ENCODE data around the gene HEPH. TPM values are rescaled to one million over a fixed set of nuclear protein-coding genes. Genes with fewer than 3 reads are reported as not detected.

The HEPH gene
- total and polyA plus RNA-seq, 2 experiments from 2014 or later, result 10.1 to 64.7 TPM

GRCh38 chrX:66164931-66165330 is 884 bp downstream of the HEPH start:
- H3K27ac ChIP-seq (ENCODE audit: low read depth), result no peak overlapping the region
- H4K20me1 ChIP-seq (replicated peaks; ENCODE audit: insufficient read depth), result no peaks in the 10 kb centered on the region
- peaks cover 52% of the 10 kb centered on the region for H3K79me2 ChIP-seq (replicated peaks; ENCODE audit: insufficient read depth)
- H3K4me1 ChIP-seq (ENCODE audit: insufficient read depth), result no peaks in the 10 kb centered on the region
- H3K27ac Mint-ChIP-seq, result peak overlapping the region; percentile 49; the same call in 1 of the 2 replicates
- DNase-seq (ENCODE audit: low spot score), result no peak
- H3K4me3 Mint-ChIP-seq, result peak overlapping the region; percentile 86
- no peaks in the 10 kb centered on the region for H3K9me2 ChIP-seq (ENCODE audit: insufficient read depth)
- H3K9me3 Mint-ChIP-seq, result no peaks in the 10 kb centered on the region
- no peaks in the 10 kb centered on the region for H3K27me3 ChIP-seq (ENCODE audit: insufficient read depth)
- H3K4me2 ChIP-seq, result peak overlapping the region; percentile 84
- peaks cover 3% of the 10 kb centered on the region; the same call in 1 of the 3 replicates for H3K36me3 Mint-ChIP-seq (ENCODE audit: low read depth)
- no peaks in the 10 kb centered on the region; the same call in 2 of the 3 replicates for H3K4me1 Mint-ChIP-seq
- no peak overlapping the region for H2AFZ ChIP-seq
- no peaks in the 10 kb centered on the region for H3K36me3 ChIP-seq (ENCODE audit: insufficient read depth)
- H3K27me3 Mint-ChIP-seq (ENCODE audit: insufficient read depth, low read depth, poor library complexity), result no peaks in the 10 kb centered on the region
- peak overlapping the region; percentile 69 for H3K4me3 ChIP-seq
- no peaks in the 10 kb centered on the region for H3F3A ChIP-seq (replicated peaks; ENCODE audit: low read depth)
- no peak for ATAC-seq
- TF ChIP-seq STAT1 (IDR thresholded peaks at IDR 0.05; ENCODE audit: unreplicated experiment) (no peak), EZH2 (IDR thresholded peaks at IDR 0.05; ENCODE audit: low read depth, unreplicated experiment) (no peak), CREB1 (CRISPR knock-in tag; IDR thresholded peaks at IDR 0.05; ENCODE audit: low read depth) (no peak), POLR2AphosphoS5 (IDR thresholded peaks at IDR 0.05; ENCODE audit: low read depth) (no peak), CTCF (conservative IDR thresholded peaks at IDR 0.05; ENCODE audit: low read depth in 2 of 2) (no peak), EZH2phosphoT487 (IDR thresholded peaks at IDR 0.05; ENCODE audit: unreplicated experiment) (no peak), JUNB (IDR thresholded peaks at IDR 0.05; ENCODE audit: unreplicated experiment) (no peak), ZNF462 (CRISPR knock-in tag; IDR thresholded peaks at IDR 0.05) (no peak), ZNF331 (CRISPR knock-in tag; IDR thresholded peaks at IDR 0.05; ENCODE audit: low read depth) (no peak), REST (IDR thresholded peaks at IDR 0.05; ENCODE audit: unreplicated experiment) (no peak)
